ENCODE results near the gene PAK4. TPM values are rescaled to one million over a fixed set of nuclear protein-coding genes. Genes with fewer than 3 reads are reported as not detected.

Gene PAK4
- total and polyA plus RNA-seq, 5 donors, result 15.1 to 24.4 (median 20.4) TPM

GRCh38 chr19:39132344-39132969 is 6.9 kb downstream of the PAK4 start:
- Histone ChIP-seq H3K4me3 (ENCODE audit: low read length) (no peak overlapping the region), H3K27me3 (ENCODE audit: control insufficient read depth, insufficient read depth) (no peaks in the 10 kb centered on the region), H3K27ac (ENCODE audit: low read length) (no peak overlapping the region), H3K9me3 (ENCODE audit: control insufficient read depth, low read length) (no peaks in the 10 kb centered on the region), H3K4me1 (ENCODE audit: control insufficient read depth, insufficient read depth, low read length) (peaks cover 5% of the 10 kb centered on the region)
- intact Hi-C loops (cut with DNase I), result no loop called here
- DNase-seq (no peak), ATAC-seq (no peak)
- 66% methylated on average over 20 of the region's 20 CpGs for WGBS

GRCh38 chr19:39133431-39134270 is 8.1 kb downstream of the PAK4 start:
- H3K27ac ChIP-seq (ENCODE audit: low read length), result no peak overlapping the region
- ATAC-seq (peak; percentile 37 to 43), DNase-seq (peak in 1 of 3 donors; percentile 72)
- intact Hi-C loops (cut with DNase I), result no loop called here
- H3K4me1 ChIP-seq (ENCODE audit: control insufficient read depth, insufficient read depth, low read length), result peaks cover 5% of the 10 kb centered on the region
- H3K27me3 ChIP-seq (ENCODE audit: control insufficient read depth, insufficient read depth), result no peaks in the 10 kb centered on the region
- WGBS, result 34% methylated on average over 23 of the region's 23 CpGs
- H3K4me3 ChIP-seq (ENCODE audit: low read length), result no peak overlapping the region
- H3K9me3 ChIP-seq (ENCODE audit: control insufficient read depth, low read length), result no peaks in the 10 kb centered on the region

GRCh38 chr19:39135701-39136100 is 10.1 kb downstream of the PAK4 start:
- WGBS, result 70% methylated on average over 13 of the region's 13 CpGs
- Histone ChIP-seq H3K9me3 (ENCODE audit: control insufficient read depth, low read length) (no peaks in the 10 kb centered on the region), H3K4me3 (ENCODE audit: low read length) (no peak overlapping the region), H3K27ac (ENCODE audit: low read length) (no peak overlapping the region), H3K27me3 (ENCODE audit: control insufficient read depth, insufficient read depth) (no peaks in the 10 kb centered on the region), H3K4me1 (ENCODE audit: control insufficient read depth, insufficient read depth, low read length) (peaks cover 8% of the 10 kb centered on the region)
- no peak for ATAC-seq
- intact Hi-C loops (cut with DNase I), result no loop called here
- DNase-seq, result no peak

DNA sequence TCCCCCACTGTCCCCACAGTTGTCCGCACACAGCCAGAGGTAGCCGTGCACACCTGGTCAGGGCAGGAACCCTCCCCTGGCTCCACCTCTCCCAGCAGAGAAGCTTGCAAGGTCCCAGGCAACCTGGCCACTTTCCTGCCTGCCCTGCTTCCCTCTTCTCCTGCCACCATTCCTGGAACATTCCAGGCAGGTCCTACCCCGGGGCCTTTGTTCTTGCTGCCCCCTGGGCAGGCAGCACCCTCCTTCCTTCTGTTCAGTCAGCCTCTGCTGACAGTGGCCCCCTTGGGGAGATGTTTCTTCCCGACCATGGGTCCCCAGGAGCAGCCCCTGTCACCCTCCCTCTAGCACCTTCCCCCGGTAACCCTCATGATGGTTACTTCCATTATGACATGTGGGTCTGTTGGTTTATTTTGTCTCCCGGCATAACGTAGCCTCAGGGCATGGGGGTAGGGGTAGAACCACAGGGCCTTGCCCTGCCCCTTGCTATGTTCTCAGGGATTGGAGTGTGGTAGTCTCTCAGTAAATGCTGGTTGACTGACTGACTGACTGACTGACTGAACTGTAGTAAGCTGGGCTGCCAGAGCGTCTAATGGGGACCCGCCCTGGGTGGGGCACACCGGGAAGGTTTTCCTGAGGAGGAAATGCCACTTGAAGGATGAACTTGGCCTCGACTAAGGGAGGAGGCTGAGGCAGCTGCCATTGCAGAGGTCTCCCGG is 10.8 kb downstream of the PAK4 start:
- Histone ChIP-seq H3K4me1 (ENCODE audit: control insufficient read depth, insufficient read depth, low read length) (peaks cover 8% of the 10 kb centered on the region), H3K27me3 (ENCODE audit: control insufficient read depth, insufficient read depth) (no peaks in the 10 kb centered on the region), H3K9me3 (ENCODE audit: control insufficient read depth, low read length) (no peaks in the 10 kb centered on the region), H3K27ac (ENCODE audit: low read length) (no peak overlapping the region), H3K4me3 (ENCODE audit: low read length) (no peak overlapping the region)
- 73% methylated on average over 12 of the region's 12 CpGs for WGBS
- DNase-seq, result peak in 1 of 3 donors; percentile 72
- ATAC-seq, result peak; percentile 7 to 52
- intact Hi-C loops (cut with DNase I), result no loop called here

- WGBS, result 75% methylated on average over 12 of the region's 12 CpGs
- Histone ChIP-seq H3K9me3 (ENCODE audit: control insufficient read depth, low read length) (no peaks in the 10 kb centered on the region), H3K4me1 (ENCODE audit: control insufficient read depth, insufficient read depth, low read length) (peaks cover 8% of the 10 kb centered on the region), H3K4me3 (ENCODE audit: low read length) (no peak overlapping the region), H3K27ac (ENCODE audit: low read length) (no peak overlapping the region), H3K27me3 (ENCODE audit: control insufficient read depth, insufficient read depth) (no peaks in the 10 kb centered on the region)
- no peak for DNase-seq
- ATAC-seq, result no peak
- intact Hi-C loops (cut with DNase I), result no loop called here
These were observed 11.5 kb downstream of the PAK4 start for GRCh38 chr19:39137131-39137530.

- ATAC-seq (peak in 1 of 2 donors; percentile 13), DNase-seq (peak in 1 of 3 donors; percentile 62)
- intact Hi-C loops (cut with DNase I), result no loop called here
- Histone ChIP-seq H3K27ac (ENCODE audit: low read length) (no peak overlapping the region), H3K4me3 (ENCODE audit: low read length) (no peak overlapping the region), H3K27me3 (ENCODE audit: control insufficient read depth, insufficient read depth) (no peaks in the 10 kb centered on the region), H3K9me3 (ENCODE audit: control insufficient read depth, low read length) (no peaks in the 10 kb centered on the region), H3K4me1 (ENCODE audit: control insufficient read depth, insufficient read depth, low read length) (peaks cover 7% of the 10 kb centered on the region)
- WGBS, result 84% methylated on average over 20 of the region's 20 CpGs
These were observed 12.9 kb downstream of the PAK4 start for GRCh38 chr19:39138221-39139211.

GRCh38 chr19:39139305-39139874 is 13.8 kb downstream of the PAK4 start:
- H3K4me1 ChIP-seq (ENCODE audit: control insufficient read depth, insufficient read depth, low read length), result peaks cover 8% of the 10 kb centered on the region
- H3K27ac ChIP-seq (ENCODE audit: low read length), result no peak overlapping the region
- no peaks in the 10 kb centered on the region for H3K27me3 ChIP-seq (ENCODE audit: control insufficient read depth, insufficient read depth)
- no peak for ATAC-seq
- intact Hi-C loops (cut with DNase I), result no loop called here
- no peak for DNase-seq
- no peaks in the 10 kb centered on the region for H3K9me3 ChIP-seq (ENCODE audit: control insufficient read depth, low read length)
- 62% methylated on average over 8 of the region's 8 CpGs for WGBS
- H3K4me3 ChIP-seq (ENCODE audit: low read length), result no peak overlapping the region

GRCh38 chr19:39139971-39140453 is 14.4 kb downstream of the PAK4 start:
- no peaks in the 10 kb centered on the region for H3K9me3 ChIP-seq (ENCODE audit: control insufficient read depth, low read length)
- 18% methylated on average over 7 of the region's 7 CpGs for WGBS
- peak in 1 of 3 donors; percentile 58 for DNase-seq
- H3K4me3 ChIP-seq (ENCODE audit: low read length), result no peak overlapping the region
- peak overlapping the region; percentile 52 for H3K27ac ChIP-seq (ENCODE audit: low read length)
- H3K27me3 ChIP-seq (ENCODE audit: control insufficient read depth, insufficient read depth), result no peaks in the 10 kb centered on the region
- H3K4me1 ChIP-seq (ENCODE audit: control insufficient read depth, insufficient read depth, low read length), result peaks cover 10% of the 10 kb centered on the region
- intact Hi-C loops (cut with DNase I), result no loop called here
- no peak for ATAC-seq

DNA sequence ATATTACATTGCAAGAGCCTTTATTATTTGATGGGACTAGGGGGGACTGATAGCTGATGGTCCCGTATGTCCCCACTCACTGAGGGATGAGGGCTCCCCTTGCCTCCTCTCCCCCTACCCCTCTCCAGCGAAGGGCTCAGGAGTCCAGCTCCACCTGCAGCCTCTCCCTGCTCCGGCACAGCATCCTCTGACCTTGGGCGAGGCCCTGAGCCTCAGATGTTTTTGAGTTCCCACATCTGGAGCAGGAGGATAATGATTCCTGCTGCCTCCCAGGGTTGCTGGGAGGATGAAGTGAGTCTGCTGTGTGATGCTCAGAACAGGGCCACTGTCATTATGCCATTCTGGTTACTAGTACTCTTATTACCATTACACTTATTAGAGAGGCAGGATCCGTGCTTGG is 15.0 kb downstream of the PAK4 start:
- no peak overlapping the region for H3K27ac ChIP-seq (ENCODE audit: low read length)

DNA sequence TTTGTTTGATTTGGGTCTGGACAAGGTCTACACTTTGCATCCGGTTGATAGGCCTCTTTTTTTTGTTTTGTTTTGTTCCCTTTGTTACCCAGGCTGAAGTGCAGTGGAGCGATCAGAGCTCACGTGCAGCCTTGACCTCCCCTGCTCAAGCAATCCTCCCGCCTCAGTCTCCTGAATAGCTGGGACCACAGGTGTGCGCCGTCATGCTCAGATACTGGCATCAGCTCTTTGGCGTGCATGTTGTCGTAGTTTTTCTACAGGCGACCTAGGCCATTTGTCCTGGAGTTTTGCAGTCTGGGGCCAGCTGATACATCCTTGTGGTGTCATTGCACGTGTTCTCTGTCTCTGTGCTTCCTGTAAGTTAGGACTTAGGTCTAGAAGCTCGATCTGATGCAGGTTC is 16.3 kb downstream of the PAK4 start:
- 80% methylated on average over 11 of the region's 11 CpGs for WGBS
- H3K4me1 ChIP-seq (ENCODE audit: control insufficient read depth, insufficient read depth, low read length), result peaks cover 13% of the 10 kb centered on the region
- intact Hi-C loops (cut with DNase I), result no loop called here

More for the DNA sequence above, 15.0 kb downstream of the PAK4 start:
- DNase-seq, result no peak
- Histone ChIP-seq H3K4me1 (ENCODE audit: control insufficient read depth, insufficient read depth, low read length) (peaks cover 13% of the 10 kb centered on the region), H3K9me3 (ENCODE audit: control insufficient read depth, low read length) (no peaks in the 10 kb centered on the region), H3K4me3 (ENCODE audit: low read length) (no peak overlapping the region), H3K27me3 (ENCODE audit: control insufficient read depth, insufficient read depth) (no peaks in the 10 kb centered on the region)
- no peak for ATAC-seq
- intact Hi-C loops (cut with DNase I), result no loop called here
- 66% methylated on average over 5 of the region's 5 CpGs for WGBS

More for the DNA sequence above, 16.3 kb downstream of the PAK4 start:
- H3K27ac ChIP-seq (ENCODE audit: low read length), result no peak overlapping the region
- no peak overlapping the region for H3K4me3 ChIP-seq (ENCODE audit: low read length)
- ATAC-seq (no peak), DNase-seq (no peak)
- no peaks in the 10 kb centered on the region for H3K9me3 ChIP-seq (ENCODE audit: control insufficient read depth, low read length)
- no peaks in the 10 kb centered on the region for H3K27me3 ChIP-seq (ENCODE audit: control insufficient read depth, insufficient read depth)

All from right cardiac atrium (tissue), 5 donors.